Epithelial cell of proximal tubule (primary cell): ENCODE measurements around the gene MCIDAS. TPM values are rescaled to one million over a fixed set of nuclear protein-coding genes. Genes with fewer than 3 reads are reported as not detected.

Experiments used
- DNase-seq: peaks from one replicate; pipeline ENCODE4 v3.0.0-alpha.2; 2011; ENCODE audit warnings: low read depth
- H3K4me3 ChIP-seq: 2 replicates; pipeline ENCODE4 v1.5.1; 2011; ENCODE audit warnings: low read depth, mild to moderate bottlenecking, low read length
- CTCF ChIP-seq: conservative IDR thresholded peaks from 2 replicates; pipeline ENCODE4 v1.5.1; 2012; ENCODE audit warnings: low read depth, mild to moderate bottlenecking, low read length
- total RNA-seq: library from RNA; depleted of rRNA; stranded (reverse); fragments of >200 nt; gene quantifications from 2 replicates; pipeline ENCODE4 v1.2.3, GENCODE V29; 2015

The MCIDAS gene
- 0.06 and 0.22 TPM in 2 replicates for total RNA-seq

GRCh38 chr5:55226934-55227663 is at the start of gene MCIDAS:
Gene MCIDAS (minus strand): TSS chr5:55227315. CDS start chr5:55227138, 177 bp downstream.
- no peak for DNase-seq
- H3K4me3 ChIP-seq, result peak within 1 kb of the TSS; percentile 67
- no peak for TF ChIP-seq CTCF

- DNase-seq, result peak; percentile 15
- TF ChIP-seq CTCF, result no peak
- no peak overlapping the region for H3K4me3 ChIP-seq
Measured at GRCh38 chr5:55276771-55277170, 49.7 kb upstream of the MCIDAS start.

DNA sequence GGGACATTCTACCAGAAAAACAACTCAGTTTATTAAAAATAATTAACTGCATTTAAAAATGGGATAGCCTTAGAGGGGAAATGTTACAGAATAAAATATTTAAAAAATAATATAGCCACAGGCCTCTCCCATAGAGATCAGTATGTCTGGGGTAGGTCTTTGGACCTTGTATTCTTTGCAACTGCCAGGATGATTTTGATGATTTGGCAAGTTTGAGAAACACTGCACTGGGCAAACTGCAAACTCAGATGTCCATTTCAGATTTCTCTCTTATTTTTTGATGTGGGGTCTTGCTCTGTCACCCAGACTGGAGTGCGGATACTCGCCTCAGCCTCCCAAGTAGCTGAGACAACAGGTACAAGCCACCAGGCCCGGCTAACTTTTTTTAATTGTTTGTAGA is 31.2 kb upstream of the MCIDAS start:
- no peak for TF ChIP-seq CTCF
- no peak overlapping the region for H3K4me3 ChIP-seq
- no peak for DNase-seq

GRCh38 chr5:55254802-55255201 is 27.7 kb upstream of the MCIDAS start:
- no peak for TF ChIP-seq CTCF
- no peak for DNase-seq
- H3K4me3 ChIP-seq, result no peak overlapping the region

DNA sequence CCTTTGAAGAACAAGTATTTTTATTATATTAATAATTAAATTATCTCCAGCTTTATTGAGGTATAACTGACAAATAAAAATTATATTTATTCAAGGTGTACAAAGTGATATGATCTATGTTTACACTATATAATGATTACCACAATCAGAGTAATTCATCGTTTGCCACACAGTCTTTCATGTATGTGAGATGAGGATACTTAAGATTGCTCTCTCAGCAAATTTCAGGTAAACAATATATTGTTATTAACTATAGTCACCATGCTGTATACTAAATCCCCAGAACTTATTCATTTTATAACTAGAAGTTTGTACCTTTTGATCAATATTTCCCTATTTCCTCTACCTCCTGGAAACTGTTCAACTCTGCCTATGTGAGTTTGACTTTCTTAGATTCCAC is 22.9 kb upstream of the MCIDAS start:
- DNase-seq, result no peak
- TF ChIP-seq CTCF, result no peak
- H3K4me3 ChIP-seq, result no peak overlapping the region

- no peak for DNase-seq
- H3K4me3 ChIP-seq, result no peak overlapping the region
- TF ChIP-seq CTCF, result no peak
Measured at GRCh38 chr5:55241746-55242145, 14.6 kb upstream of the MCIDAS start.

DNA sequence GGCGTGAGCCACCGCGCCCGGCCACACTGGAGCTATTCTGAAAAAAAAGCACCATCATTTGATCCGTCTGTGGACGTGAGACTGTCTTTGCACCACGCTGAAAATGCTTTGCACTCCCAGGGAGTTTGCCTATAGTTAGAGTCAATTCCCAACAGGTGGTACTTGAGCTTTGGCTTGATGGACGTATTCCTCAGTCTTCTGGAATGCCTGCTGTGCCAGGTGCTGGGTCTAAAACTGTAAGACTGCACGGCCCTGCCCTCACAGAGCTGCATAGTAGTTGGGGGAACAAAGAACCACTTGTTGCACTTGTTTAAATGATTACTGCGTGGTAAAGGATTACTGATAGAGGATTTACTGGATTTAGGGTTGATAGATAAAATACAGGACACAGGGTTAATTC is 9.7 kb upstream of the MCIDAS start:
- DNase-seq, result no peak
- H3K4me3 ChIP-seq, result no peak overlapping the region
- no peak for TF ChIP-seq CTCF
